ENCODE measurements around the gene PTPRN2. TPM values are rescaled to one million over a fixed set of nuclear protein-coding genes. Genes with fewer than 3 reads are reported as not detected.

PTPRN2 gene
- polyA plus RNA-seq, 4 donors: 1.6 to 11.7 (median 4.0) TPM

GRCh38 chr7:158007697-158008257, 579.8 kb downstream of the PTPRN2 start:
- DNase-seq: no peak
- peaks cover 0 to 3% (median 0%) of the 10 kb centered on the region in 3 donors for H3K27me3 ChIP-seq (ENCODE audit: control insufficient read depth in 3 of 3, insufficient read depth in 3 of 3, low read length in 3 of 3)

GRCh38 chr7:158006841-158007696, 580.6 kb downstream of the PTPRN2 start:
- no peak for FAIRE-seq
- Histone ChIP-seq H3K9me3 (ENCODE audit: control insufficient read depth in 2 of 2, insufficient read depth in 1 of 2, low read depth in 1 of 2, low read length in 1 of 2) (no peaks in the 10 kb centered on the region), H3K36me3 (ENCODE audit: control insufficient read depth in 3 of 3, insufficient read depth in 2 of 3, low read depth in 1 of 3, low read length in 3 of 3) (no peaks in the 10 kb centered on the region), H3K27ac (ENCODE audit: low read depth in 1 of 3, low read length in 2 of 3) (no peak overlapping the region), H3K4me1 (ENCODE audit: control insufficient read depth in 3 of 3, insufficient read depth in 2 of 3, low read depth in 1 of 3, low read length in 2 of 3) (no peaks in the 10 kb centered on the region), H3K27me3 (ENCODE audit: control insufficient read depth in 3 of 3, insufficient read depth in 3 of 3, low read length in 3 of 3) (peaks cover 0 to 3% (median 0%) of the 10 kb centered on the region in 3 donors), H3K4me3 (ENCODE audit: low read depth in 1 of 3, low read length in 3 of 3) (no peak overlapping the region)
- DNase-seq: no peak
- 85 to 88% (median 86%) methylated on average over 29 of the region's 29 CpGs for WGBS, 3 donors

More at GRCh38 chr7:158007697-158008257, 579.8 kb downstream of the PTPRN2 start:
- no peak for FAIRE-seq
- 73 to 89% (median 74%) methylated on average over 5 of the region's 5 CpGs for WGBS, 3 donors
- Histone ChIP-seq H3K36me3 (ENCODE audit: control insufficient read depth in 3 of 3, insufficient read depth in 2 of 3, low read depth in 1 of 3, low read length in 3 of 3) (no peaks in the 10 kb centered on the region), H3K4me1 (ENCODE audit: control insufficient read depth in 3 of 3, insufficient read depth in 2 of 3, low read depth in 1 of 3, low read length in 2 of 3) (no peaks in the 10 kb centered on the region), H3K27ac (ENCODE audit: low read depth in 1 of 3, low read length in 2 of 3) (no peak overlapping the region), H3K9me3 (ENCODE audit: control insufficient read depth in 2 of 2, insufficient read depth in 1 of 2, low read depth in 1 of 2, low read length in 1 of 2) (no peaks in the 10 kb centered on the region), H3K4me3 (ENCODE audit: low read depth in 1 of 3, low read length in 3 of 3) (no peak overlapping the region)

GRCh38 chr7:158005531-158005930, 582.1 kb downstream of the PTPRN2 start:
- Histone ChIP-seq H3K9me3 (ENCODE audit: control insufficient read depth in 2 of 2, insufficient read depth in 1 of 2, low read depth in 1 of 2, low read length in 1 of 2) (no peaks in the 10 kb centered on the region), H3K36me3 (ENCODE audit: control insufficient read depth in 3 of 3, insufficient read depth in 2 of 3, low read depth in 1 of 3, low read length in 3 of 3) (no peaks in the 10 kb centered on the region), H3K27ac (ENCODE audit: low read depth in 1 of 3, low read length in 2 of 3) (no peak overlapping the region), H3K27me3 (ENCODE audit: control insufficient read depth in 3 of 3, insufficient read depth in 3 of 3, low read length in 3 of 3) (peaks cover 0 to 3% (median 0%) of the 10 kb centered on the region in 3 donors), H3K4me3 (ENCODE audit: low read depth in 1 of 3, low read length in 3 of 3) (no peak overlapping the region), H3K4me1 (ENCODE audit: control insufficient read depth in 3 of 3, insufficient read depth in 2 of 3, low read depth in 1 of 3, low read length in 2 of 3) (no peaks in the 10 kb centered on the region)
- DNase-seq (no peak), FAIRE-seq (no peak)
- WGBS, 3 donors: 62 to 71% (median 70%) methylated on average over 12 of the region's 12 CpGs

GRCh38 chr7:158004123-158004490, 583.5 kb downstream of the PTPRN2 start:
- Histone ChIP-seq H3K27ac (ENCODE audit: low read depth in 1 of 3, low read length in 2 of 3) (no peak overlapping the region), H3K9me3 (ENCODE audit: control insufficient read depth in 2 of 2, insufficient read depth in 1 of 2, low read depth in 1 of 2, low read length in 1 of 2) (no peaks in the 10 kb centered on the region), H3K36me3 (ENCODE audit: control insufficient read depth in 3 of 3, insufficient read depth in 2 of 3, low read depth in 1 of 3, low read length in 3 of 3) (no peaks in the 10 kb centered on the region), H3K4me1 (ENCODE audit: control insufficient read depth in 3 of 3, insufficient read depth in 2 of 3, low read depth in 1 of 3, low read length in 2 of 3) (no peaks in the 10 kb centered on the region), H3K4me3 (ENCODE audit: low read depth in 1 of 3, low read length in 3 of 3) (no peak overlapping the region), H3K27me3 (ENCODE audit: control insufficient read depth in 3 of 3, insufficient read depth in 3 of 3, low read length in 3 of 3) (peaks cover 0 to 3% (median 0%) of the 10 kb centered on the region in 3 donors)
- FAIRE-seq (no peak), DNase-seq (no peak)
- WGBS, 3 donors: 39 to 55% (median 53%) methylated on average over 2 of the region's 2 CpGs

- Histone ChIP-seq H3K27ac (ENCODE audit: low read depth in 1 of 3, low read length in 2 of 3) (no peak overlapping the region), H3K9me3 (ENCODE audit: control insufficient read depth in 2 of 2, insufficient read depth in 1 of 2, low read depth in 1 of 2, low read length in 1 of 2) (no peaks in the 10 kb centered on the region), H3K4me3 (ENCODE audit: low read depth in 1 of 3, low read length in 3 of 3) (no peak overlapping the region), H3K36me3 (ENCODE audit: control insufficient read depth in 3 of 3, insufficient read depth in 2 of 3, low read depth in 1 of 3, low read length in 3 of 3) (no peaks in the 10 kb centered on the region), H3K4me1 (ENCODE audit: control insufficient read depth in 3 of 3, insufficient read depth in 2 of 3, low read depth in 1 of 3, low read length in 2 of 3) (no peaks in the 10 kb centered on the region), H3K27me3 (ENCODE audit: control insufficient read depth in 3 of 3, insufficient read depth in 3 of 3, low read length in 3 of 3) (peaks cover 0 to 3% (median 0%) of the 10 kb centered on the region in 3 donors)
- WGBS, 3 donors: 80 to 91% (median 89%) methylated on average over 23 of the region's 23 CpGs
- FAIRE-seq (no peak), DNase-seq (no peak)
Observed at GRCh38 chr7:158003441-158004122, 584.0 kb downstream of the PTPRN2 start.

GRCh38 chr7:158002486-158003080, 585.0 kb downstream of the PTPRN2 start:
- DNase-seq (no peak), FAIRE-seq (no peak)
- Histone ChIP-seq H3K36me3 (ENCODE audit: control insufficient read depth in 3 of 3, insufficient read depth in 2 of 3, low read depth in 1 of 3, low read length in 3 of 3) (no peaks in the 10 kb centered on the region), H3K9me3 (ENCODE audit: control insufficient read depth in 2 of 2, insufficient read depth in 1 of 2, low read depth in 1 of 2, low read length in 1 of 2) (no peaks in the 10 kb centered on the region), H3K27me3 (ENCODE audit: control insufficient read depth in 3 of 3, insufficient read depth in 3 of 3, low read length in 3 of 3) (no peaks in the 10 kb centered on the region), H3K27ac (ENCODE audit: low read depth in 1 of 3, low read length in 2 of 3) (no peak overlapping the region), H3K4me1 (ENCODE audit: control insufficient read depth in 3 of 3, insufficient read depth in 2 of 3, low read depth in 1 of 3, low read length in 2 of 3) (no peaks in the 10 kb centered on the region), H3K4me3 (ENCODE audit: low read depth in 1 of 3, low read length in 3 of 3) (no peak overlapping the region)
- WGBS, 3 donors: 89 to 90% (median 89%) methylated on average over 17 of the region's 17 CpGs

GRCh38 chr7:158001621-158002320, 585.9 kb downstream of the PTPRN2 start:
- 81 to 90% (median 89%) methylated on average over 25 to 28 of the region's 28 CpGs for WGBS, 3 donors
- FAIRE-seq: no peak
- H3K9me3 ChIP-seq (ENCODE audit: control insufficient read depth in 2 of 2, insufficient read depth in 1 of 2, low read depth in 1 of 2, low read length in 1 of 2): no peaks in the 10 kb centered on the region
- no peak overlapping the region for H3K27ac ChIP-seq (ENCODE audit: low read depth in 1 of 3, low read length in 2 of 3)
- H3K36me3 ChIP-seq (ENCODE audit: control insufficient read depth in 3 of 3, insufficient read depth in 2 of 3, low read depth in 1 of 3, low read length in 3 of 3): no peaks in the 10 kb centered on the region
- DNase-seq: no peak
- H3K4me3 ChIP-seq (ENCODE audit: low read depth in 1 of 3, low read length in 3 of 3): no peak overlapping the region
- no peaks in the 10 kb centered on the region for H3K27me3 ChIP-seq (ENCODE audit: control insufficient read depth in 3 of 3, insufficient read depth in 3 of 3, low read length in 3 of 3)
- no peaks in the 10 kb centered on the region for H3K4me1 ChIP-seq (ENCODE audit: control insufficient read depth in 3 of 3, insufficient read depth in 2 of 3, low read depth in 1 of 3, low read length in 2 of 3)

- WGBS, 3 donors: 23 to 79% (median 54%) methylated on average over 7 to 11 of the region's 12 CpGs
- no peaks in the 10 kb centered on the region for H3K9me3 ChIP-seq (ENCODE audit: control insufficient read depth in 2 of 2, insufficient read depth in 1 of 2, low read depth in 1 of 2, low read length in 1 of 2)
- H3K36me3 ChIP-seq (ENCODE audit: control insufficient read depth in 3 of 3, insufficient read depth in 2 of 3, low read depth in 1 of 3, low read length in 3 of 3): no peaks in the 10 kb centered on the region
- no peak overlapping the region for H3K4me3 ChIP-seq (ENCODE audit: low read depth in 1 of 3, low read length in 3 of 3)
- H3K27ac ChIP-seq (ENCODE audit: low read depth in 1 of 3, low read length in 2 of 3): no peak overlapping the region
- no peak for DNase-seq
- H3K27me3 ChIP-seq (ENCODE audit: control insufficient read depth in 3 of 3, insufficient read depth in 3 of 3, low read length in 3 of 3): no peaks in the 10 kb centered on the region
- no peaks in the 10 kb centered on the region for H3K4me1 ChIP-seq (ENCODE audit: control insufficient read depth in 3 of 3, insufficient read depth in 2 of 3, low read depth in 1 of 3, low read length in 2 of 3)
- FAIRE-seq: no peak
Observed at GRCh38 chr7:158001003-158001402, 586.6 kb downstream of the PTPRN2 start.
